ENCODE measurements around the gene ADAMTSL1.
"Not testable (repeated sequence)": the region's sequence is repeated elsewhere in the genome, so short reads cannot be mapped to it uniquely, and the experiment has no call there.

The ADAMTSL1 gene

GRCh38 chr9:18921366-18922075, 447.6 kb downstream of the ADAMTSL1 start:
- no peak for DNase-seq

- DNase-seq, result no peak
Observed at GRCh38 chr9:18922161-18922885, 448.4 kb downstream of the ADAMTSL1 start.

- DNase-seq, result no peak
Observed at GRCh38 chr9:18923167-18923566, 449.2 kb downstream of the ADAMTSL1 start.

- DNase-seq, result no peak
Observed at GRCh38 chr9:18923671-18924430, 449.9 kb downstream of the ADAMTSL1 start.

- no peak for DNase-seq
Observed at GRCh38 chr9:18925880-18926279, 451.9 kb downstream of the ADAMTSL1 start.

- DNase-seq, result no peak
Observed at GRCh38 chr9:18926513-18926912, 452.6 kb downstream of the ADAMTSL1 start.

- no peak for DNase-seq
Observed at GRCh38 chr9:18928711-18929110, 454.8 kb downstream of the ADAMTSL1 start.

- DNase-seq, result not testable (repeated sequence)
Observed at GRCh38 chr9:18930611-18931010, 456.7 kb downstream of the ADAMTSL1 start.

GRCh38 chr9:18935541-18935940, 461.6 kb downstream of the ADAMTSL1 start:
- DNase-seq, result no peak

GRCh38 chr9:18936094-18936871, 462.3 kb downstream of the ADAMTSL1 start:
- DNase-seq, result no peak

GRCh38 chr9:18939943-18940342, 466.0 kb downstream of the ADAMTSL1 start:
- DNase-seq, result no peak

GRCh38 chr9:18941060-18941740, 467.2 kb downstream of the ADAMTSL1 start:
- DNase-seq, result peak; percentile 20

GRCh38 chr9:18942801-18943200, 468.8 kb downstream of the ADAMTSL1 start:
- DNase-seq, result no peak

- peak; percentile 25 for DNase-seq
Observed at GRCh38 chr9:18947892-18948339, 474.0 kb downstream of the ADAMTSL1 start.

GRCh38 chr9:18951936-18952335, 478.0 kb downstream of the ADAMTSL1 start:
- no peak for DNase-seq

GRCh38 chr9:18955626-18956025, 481.7 kb downstream of the ADAMTSL1 start:
- no peak for DNase-seq

Measured in NCI-H1092 (cell line).